Measurements from ENCODE around the gene GPR31.

DNA sequence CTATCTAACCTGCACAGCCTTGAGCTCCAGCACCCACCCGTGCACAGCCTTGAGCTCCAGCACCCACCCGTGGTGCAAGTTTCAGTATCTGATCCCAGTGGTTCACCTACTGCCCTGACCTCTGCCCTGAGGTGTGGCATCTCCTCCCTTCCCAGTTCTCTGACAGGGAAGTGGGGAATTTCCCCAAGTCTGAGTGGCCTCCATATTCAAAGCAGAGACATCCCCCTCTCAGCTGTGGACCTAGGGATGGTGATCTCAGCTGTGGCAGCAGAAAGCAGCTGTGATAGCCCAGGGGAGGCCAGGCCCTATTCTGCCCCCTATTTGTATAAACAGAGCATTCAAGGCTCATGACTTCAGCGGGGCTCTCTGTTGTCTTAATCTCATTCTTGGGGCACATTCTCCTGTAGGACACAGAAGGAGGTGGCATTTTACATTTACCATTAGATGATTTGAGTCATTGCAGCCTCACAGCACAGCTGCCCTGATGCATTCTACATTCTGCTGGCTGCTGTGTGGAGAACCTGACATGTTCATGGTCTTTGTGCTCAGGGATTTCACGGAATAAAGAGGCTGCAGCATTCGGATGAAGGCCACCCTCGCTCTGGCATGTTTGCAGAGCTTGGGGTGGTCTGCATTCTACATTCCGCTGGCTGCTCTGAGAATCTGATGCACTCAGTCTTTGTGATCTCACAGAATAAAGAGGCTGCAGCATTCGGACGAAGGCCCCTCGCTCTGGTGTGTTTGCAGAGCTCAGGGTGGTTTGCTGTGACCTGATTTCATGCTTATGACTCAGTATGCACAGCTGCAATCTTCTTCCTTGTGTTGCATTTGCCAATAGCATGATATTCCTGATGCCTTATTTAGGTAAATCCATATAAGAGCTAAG, 16.9 kb downstream of the GPR31 start:
- TF ChIP-seq, protein P1, sequence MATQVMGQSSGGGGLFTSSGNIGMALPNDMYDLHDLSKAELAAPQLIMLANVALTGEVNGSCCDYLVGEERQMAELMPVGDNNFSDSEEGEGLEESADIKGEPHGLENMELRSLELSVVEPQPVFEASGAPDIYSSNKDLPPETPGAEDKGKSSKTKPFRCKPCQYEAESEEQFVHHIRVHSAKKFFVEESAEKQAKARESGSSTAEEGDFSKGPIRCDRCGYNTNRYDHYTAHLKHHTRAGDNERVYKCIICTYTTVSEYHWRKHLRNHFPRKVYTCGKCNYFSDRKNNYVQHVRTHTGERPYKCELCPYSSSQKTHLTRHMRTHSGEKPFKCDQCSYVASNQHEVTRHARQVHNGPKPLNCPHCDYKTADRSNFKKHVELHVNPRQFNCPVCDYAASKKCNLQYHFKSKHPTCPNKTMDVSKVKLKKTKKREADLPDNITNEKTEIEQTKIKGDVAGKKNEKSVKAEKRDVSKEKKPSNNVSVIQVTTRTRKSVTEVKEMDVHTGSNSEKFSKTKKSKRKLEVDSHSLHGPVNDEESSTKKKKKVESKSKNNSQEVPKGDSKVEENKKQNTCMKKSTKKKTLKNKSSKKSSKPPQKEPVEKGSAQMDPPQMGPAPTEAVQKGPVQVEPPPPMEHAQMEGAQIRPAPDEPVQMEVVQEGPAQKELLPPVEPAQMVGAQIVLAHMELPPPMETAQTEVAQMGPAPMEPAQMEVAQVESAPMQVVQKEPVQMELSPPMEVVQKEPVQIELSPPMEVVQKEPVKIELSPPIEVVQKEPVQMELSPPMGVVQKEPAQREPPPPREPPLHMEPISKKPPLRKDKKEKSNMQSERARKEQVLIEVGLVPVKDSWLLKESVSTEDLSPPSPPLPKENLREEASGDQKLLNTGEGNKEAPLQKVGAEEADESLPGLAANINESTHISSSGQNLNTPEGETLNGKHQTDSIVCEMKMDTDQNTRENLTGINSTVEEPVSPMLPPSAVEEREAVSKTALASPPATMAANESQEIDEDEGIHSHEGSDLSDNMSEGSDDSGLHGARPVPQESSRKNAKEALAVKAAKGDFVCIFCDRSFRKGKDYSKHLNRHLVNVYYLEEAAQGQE (IDR thresholded peaks at IDR 0.05; ENCODE audit: low read depth, low read length), result no peak
- TF ChIP-seq EP300 (IDR thresholded peaks at IDR 0.05; ENCODE audit: borderline replicate concordance in 1 of 2, low read depth in 1 of 2, low read length in 1 of 2) (no peak), RAD21 (IDR thresholded peaks at IDR 0.05; ENCODE audit: low read length) (no peak), CHD2 (IDR thresholded peaks at IDR 0.05; ENCODE audit: low read length, partially characterized antibody) (no peak), SMC3 (IDR thresholded peaks at IDR 0.05; ENCODE audit: low read depth, low read length) (no peak), TEAD4 (IDR thresholded peaks at IDR 0.05; ENCODE audit: borderline replicate concordance, insufficient read depth) (no peak), FOXJ3 (CRISPR knock-in tag; IDR thresholded peaks at IDR 0.05) (no peak)
- TF ChIP-seq, protein P2, sequence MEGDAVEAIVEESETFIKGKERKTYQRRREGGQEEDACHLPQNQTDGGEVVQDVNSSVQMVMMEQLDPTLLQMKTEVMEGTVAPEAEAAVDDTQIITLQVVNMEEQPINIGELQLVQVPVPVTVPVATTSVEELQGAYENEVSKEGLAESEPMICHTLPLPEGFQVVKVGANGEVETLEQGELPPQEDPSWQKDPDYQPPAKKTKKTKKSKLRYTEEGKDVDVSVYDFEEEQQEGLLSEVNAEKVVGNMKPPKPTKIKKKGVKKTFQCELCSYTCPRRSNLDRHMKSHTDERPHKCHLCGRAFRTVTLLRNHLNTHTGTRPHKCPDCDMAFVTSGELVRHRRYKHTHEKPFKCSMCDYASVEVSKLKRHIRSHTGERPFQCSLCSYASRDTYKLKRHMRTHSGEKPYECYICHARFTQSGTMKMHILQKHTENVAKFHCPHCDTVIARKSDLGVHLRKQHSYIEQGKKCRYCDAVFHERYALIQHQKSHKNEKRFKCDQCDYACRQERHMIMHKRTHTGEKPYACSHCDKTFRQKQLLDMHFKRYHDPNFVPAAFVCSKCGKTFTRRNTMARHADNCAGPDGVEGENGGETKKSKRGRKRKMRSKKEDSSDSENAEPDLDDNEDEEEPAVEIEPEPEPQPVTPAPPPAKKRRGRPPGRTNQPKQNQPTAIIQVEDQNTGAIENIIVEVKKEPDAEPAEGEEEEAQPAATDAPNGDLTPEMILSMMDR (IDR thresholded peaks at IDR 0.05), result no peak

Data from SK-N-SH (cell line).